GM23338 (cell line): ENCODE data around the gene TTBK2. TPM values are rescaled to one million over a fixed set of nuclear protein-coding genes. Genes with fewer than 3 reads are reported as not detected.

Experiments used
- ATAC-seq: fragments of 200-7000 bp; cut with Tn5 transposase; 3 replicates; pipeline ENCODE4 v1.9.1; 2020
- DNase-seq: peaks from one replicate; pipeline ENCODE4 v3.0.0-alpha.2; 2015; ENCODE audit warnings: low spot score
- H2AFZ ChIP-seq: fragments of 200-600 bp; sonication (generic); 2 replicates; pipeline ENCODE4 v1.8.0; 2016; ENCODE audit warnings: antibody characterized with exemption, mild to moderate bottlenecking, moderate library complexity
- H3F3A ChIP-seq: fragments of 200-600 bp; sonication (generic); replicated peaks from 2 replicates; pipeline ENCODE4 v1.8.0; 2017; ENCODE audit warnings: antibody characterized with exemption, mixed run types, low read depth
- H3K27ac ChIP-seq: fragments of 200-600 bp; sonication (generic); 2 replicates; pipeline ENCODE4 v1.6.1; 2016; ENCODE audit warnings: low read depth
- H3K27me3 ChIP-seq: fragments of 200-600 bp; sonication (generic); 2 replicates; pipeline ENCODE4 v1.8.0; 2016; ENCODE audit warnings: mild to moderate bottlenecking, mixed run types, moderate library complexity; ENCODE audit not compliant: insufficient read depth
- H3K36me3 ChIP-seq: fragments of 200-600 bp; sonication (generic); 2 replicates; pipeline ENCODE4 v1.8.0; 2016; ENCODE audit warnings: mild to moderate bottlenecking; ENCODE audit not compliant: insufficient read depth
- H3K4me1 ChIP-seq: fragments of 200-600 bp; sonication (generic); 2 replicates; pipeline ENCODE4 v1.8.0; 2016; ENCODE audit warnings: mild to moderate bottlenecking, moderate library complexity; ENCODE audit not compliant: insufficient read depth
- H3K4me2 ChIP-seq: fragments of 200-600 bp; sonication (generic); 2 replicates; pipeline ENCODE4 v1.7.1; 2017; ENCODE audit warnings: mixed run types
- H3K4me3 ChIP-seq: fragments of 200-600 bp; sonication (generic); 2 replicates; pipeline ENCODE4 v1.6.1; 2016; ENCODE audit warnings: mixed run types
- H3K79me2 ChIP-seq: fragments of 200-600 bp; sonication (generic); replicated peaks from 2 replicates; pipeline ENCODE4 v1.8.0; 2017; ENCODE audit warnings: mild to moderate bottlenecking; ENCODE audit not compliant: insufficient read depth
- H3K9me2 ChIP-seq: fragments of 200-600 bp; sonication (generic); 2 replicates; pipeline ENCODE4 v1.8.0; 2017; ENCODE audit not compliant: insufficient read depth
- H4K20me1 ChIP-seq: fragments of 200-600 bp; sonication (generic); replicated peaks from 2 replicates; pipeline ENCODE4 v1.8.0; 2017; ENCODE audit warnings: mild to moderate bottlenecking; ENCODE audit not compliant: insufficient read depth
- H3K27ac Mint-ChIP-seq: 2 replicates; pipeline ENCODE4 v1.8.0; 2020; ENCODE audit warnings: inconsistent platforms, mild to moderate bottlenecking, moderate library complexity, mixed read lengths
- H3K27me3 Mint-ChIP-seq: 3 replicates; pipeline ENCODE4 v1.8.0; 2022; ENCODE audit warnings: low read depth, mild to moderate bottlenecking, moderate library complexity, mixed read lengths, inconsistent platforms; ENCODE audit not compliant: insufficient read depth, poor library complexity
- H3K36me3 Mint-ChIP-seq: 3 replicates; pipeline ENCODE4 v1.8.0; 2021; ENCODE audit warnings: low read depth, mild to moderate bottlenecking, inconsistent platforms, moderate library complexity, mixed read lengths
- H3K4me1 Mint-ChIP-seq: 3 replicates; pipeline ENCODE4 v1.8.0; 2020; ENCODE audit warnings: mild to moderate bottlenecking, inconsistent platforms, mixed read lengths
- H3K4me3 Mint-ChIP-seq: 3 replicates; pipeline ENCODE4 v1.8.0; 2021; ENCODE audit warnings: moderate library complexity, mild to moderate bottlenecking, inconsistent platforms, mixed read lengths
- H3K9me3 Mint-ChIP-seq: 3 replicates; pipeline ENCODE4 v1.8.0; 2020; ENCODE audit warnings: moderate library complexity, mild to moderate bottlenecking, inconsistent platforms, mixed read lengths
- NANOG ChIP-seq: IDR thresholded peaks from 2 replicates; pipeline ENCODE4 v1.6.1; 2016; ENCODE audit warnings: antibody characterized with exemption, borderline replicate concordance
- STAT1 ChIP-seq: IDR thresholded peaks from one replicate; pipeline ENCODE4 v1.6.1; 2016; ENCODE audit warnings: antibody characterized with exemption; ENCODE audit not compliant: unreplicated experiment
- ZNF462 ChIP-seq: fragments of 250-450 bp; sonication (Bioruptor Pico); IDR thresholded peaks from 2 replicates; pipeline ENCODE4 v1.5.0; 2020; ENCODE audit warnings: mild to moderate bottlenecking, moderate library complexity
- polyA plus RNA-seq: library from polyadenylated mRNA; unstranded; fragments of >200 nt; fragmentation: Nextera tagmentation; extraction: Ambion mirVana; gene quantifications from 2 replicates; pipeline ENCODE4 v1.2.1, GENCODE V29; 2016
- total RNA-seq: library from RNA; depleted of rRNA; stranded (reverse); fragments of >200 nt; shearing (Covaris generic); gene quantifications from 2 replicates; pipeline ENCODE4 v1.2.3, GENCODE V29; 2014

Gene TTBK2
- total and polyA plus RNA-seq, 2 experiments from 2014 or later = 5.8 to 15.9 TPM

- no peak for TF ChIP-seq ZNF462
- TF ChIP-seq STAT1 = no peak
- no peak for TF ChIP-seq NANOG
Measured at GRCh38 chr15:42929306-42929848, 8.8 kb upstream of the TTBK2 start (continued).

GRCh38 chr15:42921342-42921731, 759 bp upstream of the TTBK2 start:
- H3K27ac ChIP-seq = no peak overlapping the region
- H3K4me1 Mint-ChIP-seq = peaks cover 16% of the 10 kb centered on the region
- peaks cover 8% of the 10 kb centered on the region; the same call in 1 of the 2 replicates for H4K20me1 ChIP-seq
- peaks cover 4% of the 10 kb centered on the region; the same call in 1 of the 2 replicates for H3K4me1 ChIP-seq
- peaks cover 12% of the 10 kb centered on the region; the same call in 1 of the 2 replicates for H3K27me3 ChIP-seq
- H3K36me3 Mint-ChIP-seq = no peaks in the 10 kb centered on the region
- H3K4me3 Mint-ChIP-seq = peak overlapping the region; percentile 98
- DNase-seq (peak; percentile 44), ATAC-seq (peak; percentile 3)
- no peak overlapping the region for H3K27ac Mint-ChIP-seq
- H3K9me2 ChIP-seq = no peaks in the 10 kb centered on the region
- H3F3A ChIP-seq = no peaks in the 10 kb centered on the region
- no peaks in the 10 kb centered on the region for H3K9me3 Mint-ChIP-seq
- TF ChIP-seq NANOG (no peak), ZNF462 (no peak)
- peaks cover 9% of the 10 kb centered on the region for H3K27me3 Mint-ChIP-seq
- H3K79me2 ChIP-seq = peaks cover 37% of the 10 kb centered on the region
- no peaks in the 10 kb centered on the region for H3K36me3 ChIP-seq
- H2AFZ ChIP-seq = peak overlapping the region; percentile 97
- peak overlapping the region; percentile 89 for H3K4me3 ChIP-seq
- H3K4me2 ChIP-seq = peak overlapping the region; percentile 87
